Liver (tissue), 9 donors: ENCODE measurements around the gene DUSP9. TPM values are rescaled to one million over a fixed set of nuclear protein-coding genes. Genes with fewer than 3 reads are reported as not detected.

ENCODE experiments used
- DNase-seq: peaks from one replicate; pipeline ENCODE4 v3.0.0-alpha.2; 2017; ENCODE audit warnings: low spot score
- H3K27ac ChIP-seq, 2 donors: one replicate each; pipeline ENCODE4 v1.7.0; 2013; ENCODE audit warnings: inconsistent platforms in 2 of 2, low read length in 2 of 2, control low read depth in 1 of 2, low read depth in 1 of 2, mild to moderate bottlenecking in 1 of 2
- H3K27me3 ChIP-seq, 4 donors: one replicate each; pipeline versions ENCODE4 v1.6.1 to v1.7.0; 2013; ENCODE audit warnings: low read length in 3 of 4, inconsistent platforms in 1 of 4, mild to moderate bottlenecking in 1 of 4, moderate library complexity in 1 of 4; ENCODE audit not compliant: control insufficient read depth in 4 of 4, insufficient read depth in 4 of 4
- H3K36me3 ChIP-seq, 4 donors: one replicate each; pipeline versions ENCODE4 v1.6.1 to v1.7.0; 2013; ENCODE audit warnings: low read length in 3 of 4, mild to moderate bottlenecking in 3 of 4, low read depth in 1 of 4, moderate library complexity in 1 of 4; ENCODE audit not compliant: control insufficient read depth in 4 of 4, insufficient read depth in 3 of 4
- H3K4me1 ChIP-seq, 4 donors: one replicate each; pipeline versions ENCODE4 v1.6.1 to v1.7.0; 2013; ENCODE audit warnings: low read length in 3 of 4, mild to moderate bottlenecking in 3 of 4, moderate library complexity in 1 of 4; ENCODE audit not compliant: control insufficient read depth in 4 of 4, insufficient read depth in 4 of 4
- H3K4me3 ChIP-seq, 3 donors: one replicate each; pipeline versions ENCODE4 v1.6.1 to v1.7.0; 2013; ENCODE audit warnings: low read length in 3 of 3, control low read depth in 1 of 3, low read depth in 1 of 3, mild to moderate bottlenecking in 1 of 3
- H3K9ac ChIP-seq, 2 donors: one replicate each; pipeline ENCODE4 v1.7.0; 2013; ENCODE audit warnings: low read length in 2 of 2, mild to moderate bottlenecking in 2 of 2, moderate library complexity in 2 of 2, control low read depth in 1 of 2, low read depth in 1 of 2
- H3K9me3 ChIP-seq, 4 donors: one replicate each; pipeline versions ENCODE4 v1.6.1 to v1.7.0; 2013; ENCODE audit warnings: low read length in 3 of 4; ENCODE audit not compliant: control insufficient read depth in 4 of 4
- ATF3 ChIP-seq: IDR thresholded peaks from 2 replicates; pipeline ENCODE4 v1.6.1; 2016; ENCODE audit warnings: antibody characterized with exemption
- CTCF ChIP-seq: fragments of 150-350 bp; IDR thresholded peaks from 2 replicates; pipeline ENCODE4 v1.5.1; 2017; ENCODE audit warnings: improper control_type of control experiment, low read depth, low read length; ENCODE audit not compliant: missing input control
- EGR1 ChIP-seq, 2 donors: IDR thresholded peaks; 2 replicates each; pipeline ENCODE4 v1.6.1; 2016 to 2018; ENCODE audit warnings: antibody characterized with exemption in 2 of 2, low read depth in 2 of 2
- FOXA1 ChIP-seq: IDR thresholded peaks from 2 replicates; pipeline ENCODE4 v1.6.1; 2016; ENCODE audit warnings: antibody characterized with exemption
- FOXA2 ChIP-seq: IDR thresholded peaks from 2 replicates; pipeline ENCODE4 v1.6.1; 2016; ENCODE audit warnings: antibody characterized with exemption
- GABPA ChIP-seq, 2 donors: IDR thresholded peaks in 1 of 2; conservative IDR thresholded peaks in 1 of 2; 2 replicates each; pipeline ENCODE4 v1.6.1; 2016; ENCODE audit warnings: antibody characterized with exemption in 2 of 2, mild to moderate bottlenecking in 1 of 2, moderate library complexity in 1 of 2
- HNF4A ChIP-seq, 2 donors: conservative IDR thresholded peaks; 2 replicates each; pipeline ENCODE4 v1.6.1; 2016; ENCODE audit warnings: antibody characterized with exemption in 2 of 2, mild to moderate bottlenecking in 2 of 2
- HNF4G ChIP-seq: IDR thresholded peaks from 2 replicates; pipeline ENCODE4 v1.6.1; 2016; ENCODE audit warnings: antibody characterized with exemption
- JUND ChIP-seq, 2 donors: IDR thresholded peaks; 2 replicates each; pipeline ENCODE4 v1.6.1; 2016; ENCODE audit warnings: antibody characterized with exemption in 2 of 2
- MAX ChIP-seq: IDR thresholded peaks from 2 replicates; pipeline ENCODE4 v1.6.1; 2016; ENCODE audit warnings: antibody characterized with exemption
- NR2F2 ChIP-seq: IDR thresholded peaks from 2 replicates; pipeline ENCODE4 v1.6.1; 2016; ENCODE audit warnings: antibody characterized with exemption
- RAD21 ChIP-seq, 2 donors: IDR thresholded peaks; 2 replicates each; pipeline ENCODE4 v1.6.1; 2016; ENCODE audit warnings: antibody characterized with exemption in 2 of 2, mild to moderate bottlenecking in 2 of 2
- REST ChIP-seq: IDR thresholded peaks from 2 replicates; pipeline ENCODE4 v1.6.1; 2016; ENCODE audit warnings: antibody characterized with exemption, mild to moderate bottlenecking
- RXRA ChIP-seq, 2 donors: IDR thresholded peaks; 2 replicates each; pipeline ENCODE4 v1.6.1; 2017 to 2018; ENCODE audit warnings: antibody characterized with exemption in 2 of 2, mild to moderate bottlenecking in 1 of 2
- SP1 ChIP-seq: IDR thresholded peaks from 2 replicates; pipeline ENCODE4 v1.6.1; 2018; ENCODE audit warnings: antibody characterized with exemption, mild to moderate bottlenecking
- TAF1 ChIP-seq: conservative IDR thresholded peaks from 2 replicates; pipeline ENCODE4 v1.6.1; 2016; ENCODE audit warnings: antibody characterized with exemption, mild to moderate bottlenecking
- YY1 ChIP-seq: IDR thresholded peaks from 2 replicates; pipeline ENCODE4 v1.6.1; 2016; ENCODE audit warnings: antibody characterized with exemption, mild to moderate bottlenecking
- ZBTB33 ChIP-seq: IDR thresholded peaks from 2 replicates; pipeline ENCODE4 v1.6.1; 2016; ENCODE audit warnings: antibody characterized with exemption
- WGBS: extraction: QIAGEN DNeasy Blood & Tissue Kit; methylation state at CpG from one replicate; pipeline ENCODE4 v1.1.7; 2013; 5-methylcytosine and 5-hydroxymethylcytosine counted together
- polyA plus RNA-seq, 2 donors: library from polyadenylated mRNA; stranded (reverse) in 1 of 2; unstranded in 1 of 2; fragments of 200-250 nt in 1 of 2; fragments of >200 nt in 1 of 2; fragmentation: Nextera tagmentation in 1 of 2; extraction: Ambion mirVana in 1 of 2; gene quantifications; one replicate each; pipeline versions ENCODE4 v1.2.1 to v1.2.3, GENCODE V29; 2013 to 2015
- total RNA-seq, 2 donors: library from RNA; depleted of rRNA; stranded (reverse); fragments of >200 nt; gene quantifications; one replicate each; pipeline ENCODE4 v1.2.3, GENCODE V29; 2014
- donor health status: healthy.
- donor health status: healthy.
- donor health status: healthy.
- donor health status: healthy.
- donor health status: healthy.

The DUSP9 gene
- total and polyA plus RNA-seq, 4 donors: 0.42 to 164 (median 1.4) TPM

GRCh38 chrX:153684467-153685155 lies 37.6 kb downstream of the DUSP9 start:
- H3K27me3 ChIP-seq: peaks cover 0 to 5% (median 0%) of the 10 kb centered on the region in 4 donors
- no peaks in the 10 kb centered on the region for H3K36me3 ChIP-seq
- peaks cover 0 to 2% (median 0%) of the 10 kb centered on the region in 4 donors for H3K4me1 ChIP-seq
- TF ChIP-seq ZBTB33 (no peak), FOXA2 (no peak), MAX (no peak), CTCF (no peak), FOXA1 (no peak), JUND (IDR thresholded peaks at IDR 0.05) (no peak), SP1 (no peak), GABPA (IDR thresholded peaks at IDR 0.05 in 1 of 2, conservative IDR thresholded peaks at IDR 0.05 in 1 of 2) (no peak), TAF1 (no peak), YY1 (no peak), EGR1 (IDR thresholded peaks at IDR 0.05; ENCODE audit: low read depth in 2 of 2) (no peak), NR2F2 (no peak), REST (no peak), HNF4G (no peak), ATF3 (no peak), HNF4A (conservative IDR thresholded peaks at IDR 0.05) (no peak), RAD21 (IDR thresholded peaks at IDR 0.05) (no peak), RXRA (IDR thresholded peaks at IDR 0.05) (no peak)
- H3K9ac ChIP-seq: no peak overlapping the region
- no peaks in the 10 kb centered on the region for H3K9me3 ChIP-seq
- WGBS: 35% methylated on average over 21 of the region's 21 CpGs
- H3K4me3 ChIP-seq: no peak overlapping the region
- no peak for DNase-seq
- no peak overlapping the region for H3K27ac ChIP-seq
